Trophoblast cell (in vitro differentiated cells and primary cell): ENCODE measurements around the gene LSM12.

Experiments
- DNase-seq, 2 donors: peaks; one replicate each; pipeline ENCODE4 v3.0.0-alpha.2; 2016
- H2AFZ ChIP-seq: 2 replicates; pipeline ENCODE4 v1.6.1; 2013; ENCODE audit warnings: low read length, moderate library complexity, mild to moderate bottlenecking; ENCODE audit not compliant: insufficient read depth, poor library complexity
- H2AK5ac ChIP-seq: 2 replicates; pipeline ENCODE4 v1.6.1; 2013; ENCODE audit warnings: mild to moderate bottlenecking, low read length
- H2BK120ac ChIP-seq: 2 replicates; pipeline ENCODE4 v1.6.1; 2013; ENCODE audit warnings: low read length, mild to moderate bottlenecking, moderate library complexity; ENCODE audit not compliant: insufficient read depth, poor library complexity
- H2BK12ac ChIP-seq: 2 replicates; pipeline ENCODE4 v1.6.1; 2013; ENCODE audit warnings: mild to moderate bottlenecking, low read length, moderate library complexity
- H2BK5ac ChIP-seq: 2 replicates; pipeline ENCODE4 v1.6.1; 2013; ENCODE audit warnings: low read length, low read depth, moderate library complexity, mild to moderate bottlenecking; ENCODE audit not compliant: poor library complexity
- H3K14ac ChIP-seq: 2 replicates; pipeline ENCODE4 v1.6.1; 2013; ENCODE audit warnings: mild to moderate bottlenecking, low read length
- H3K18ac ChIP-seq: 2 replicates; pipeline ENCODE4 v1.6.1; 2013; ENCODE audit warnings: mild to moderate bottlenecking, low read length
- H3K23ac ChIP-seq: 2 replicates; pipeline ENCODE4 v1.6.1; 2013; ENCODE audit warnings: low read length
- H3K27ac ChIP-seq: 2 replicates; pipeline ENCODE4 v1.5.1; 2013; ENCODE audit warnings: low read depth, mild to moderate bottlenecking, inconsistent platforms, low read length, moderate library complexity
- H3K27me3 ChIP-seq: 2 replicates; pipeline ENCODE4 v1.6.1; 2013; ENCODE audit warnings: inconsistent platforms, mild to moderate bottlenecking, low read length, moderate library complexity; ENCODE audit not compliant: insufficient read depth
- H3K36me3 ChIP-seq, 2 experiments: 1 replicate in 1 of 2; 2 replicates in 1 of 2; pipeline ENCODE4 v1.6.1; 2013; ENCODE audit warnings: low read length in 2 of 2, mild to moderate bottlenecking in 2 of 2, moderate library complexity in 1 of 2; ENCODE audit not compliant: insufficient read depth in 2 of 2, control insufficient read depth in 1 of 2
- H3K4ac ChIP-seq: 2 replicates; pipeline ENCODE4 v1.6.1; 2013; ENCODE audit warnings: low read depth, mild to moderate bottlenecking, low read length, moderate library complexity
- H3K4me1 ChIP-seq, 2 experiments: 1 replicate in 1 of 2; 2 replicates in 1 of 2; pipeline ENCODE4 v1.6.1; 2013; ENCODE audit warnings: low read length in 2 of 2, mild to moderate bottlenecking in 2 of 2, moderate library complexity in 1 of 2; ENCODE audit not compliant: insufficient read depth in 2 of 2, control insufficient read depth in 1 of 2
- H3K4me2 ChIP-seq: 2 replicates; pipeline ENCODE4 v1.6.1; 2013; ENCODE audit warnings: inconsistent platforms, mild to moderate bottlenecking, low read length, moderate library complexity
- H3K4me3 ChIP-seq: 2 replicates; pipeline ENCODE4 v1.5.1; 2013; ENCODE audit warnings: mild to moderate bottlenecking, low read depth, low read length, inconsistent platforms
- H3K79me1 ChIP-seq: one replicate; pipeline ENCODE4 v1.6.1; 2013; ENCODE audit warnings: low read length
- H3K79me2 ChIP-seq: 2 replicates; pipeline ENCODE4 v1.6.1; 2013; ENCODE audit warnings: low read length, mild to moderate bottlenecking; ENCODE audit not compliant: control insufficient read depth, insufficient read depth, poor library complexity
- H3K9ac ChIP-seq: 2 replicates; pipeline ENCODE4 v1.6.1; 2013; ENCODE audit warnings: mild to moderate bottlenecking, low read length
- H3K9me3 ChIP-seq: 2 replicates; pipeline ENCODE4 v1.6.1; 2013; ENCODE audit warnings: low read depth, mild to moderate bottlenecking, control low read depth, inconsistent platforms, low read length; ENCODE audit not compliant: insufficient read depth
- H4K12ac ChIP-seq: 2 replicates; pipeline ENCODE4 v1.6.1; 2013; ENCODE audit warnings: low read depth, mild to moderate bottlenecking, low read length, moderate library complexity
- H4K8ac ChIP-seq: 2 replicates; pipeline ENCODE4 v1.6.1; 2013; ENCODE audit warnings: low read depth, mild to moderate bottlenecking, low read length, moderate library complexity
- H4K91ac ChIP-seq: one replicate; pipeline ENCODE4 v1.6.1; 2013; ENCODE audit warnings: low read depth, mild to moderate bottlenecking, low read length, moderate library complexity
- WGBS: extraction: QIAGEN DNeasy Blood & Tissue Kit; methylation state at CpG from one replicate; pipeline ENCODE4 v1.1.7; 2013; ENCODE audit warnings: missing lambda C conversion rate; ENCODE audit not compliant: insufficient read length, insufficient coverage; ENCODE audit errors: extremely low coverage; 5-methylcytosine and 5-hydroxymethylcytosine counted together

Gene LSM12

DNA sequence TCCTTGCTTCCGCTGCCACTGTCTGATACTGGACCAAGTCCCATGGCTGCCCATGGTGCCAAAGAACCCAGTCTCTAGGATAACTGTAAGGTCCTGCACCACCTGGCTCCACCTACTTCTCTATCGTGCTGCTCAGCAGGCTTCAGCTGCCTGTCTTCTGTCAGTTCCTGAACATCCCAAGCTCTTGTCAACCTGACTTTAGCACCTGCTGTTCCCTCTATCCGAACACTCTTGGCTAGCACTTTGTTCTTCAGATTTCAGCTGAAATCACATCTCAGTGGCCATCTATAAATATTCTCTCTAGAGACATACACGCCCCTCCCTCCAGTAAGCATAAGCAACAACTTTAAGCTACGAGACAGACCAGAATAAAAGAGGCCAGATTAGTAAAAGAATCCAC, 36.7 kb downstream of the LSM12 start:
- H4K12ac ChIP-seq = no peak overlapping the region
- H2BK5ac ChIP-seq = no peak overlapping the region
- H3K27ac ChIP-seq = no peak overlapping the region
- H3K79me2 ChIP-seq = no peaks in the 10 kb centered on the region
- peaks cover 24 to 38% of the 10 kb centered on the region in 2 experiments for H3K36me3 ChIP-seq
- no peaks in the 10 kb centered on the region for H3K79me1 ChIP-seq
- no peak overlapping the region for H3K9ac ChIP-seq
- no peak overlapping the region for H3K4me2 ChIP-seq
- no peaks in the 10 kb centered on the region for H3K9me3 ChIP-seq
- no CpG with 5 or more reads among the region's 5 CpGs for WGBS
- no peak for DNase-seq
- no peaks in the 10 kb centered on the region for H3K27me3 ChIP-seq
- H3K14ac ChIP-seq = no peak overlapping the region
- H3K4me3 ChIP-seq = no peak overlapping the region
- no peak overlapping the region for H4K91ac ChIP-seq
- H4K8ac ChIP-seq = no peak overlapping the region
- H2BK120ac ChIP-seq = no peak overlapping the region
- H3K4me1 ChIP-seq = no peaks in the 10 kb centered on the region
- no peak overlapping the region for H3K18ac ChIP-seq
- H3K4ac ChIP-seq = no peak overlapping the region
- no peak overlapping the region for H3K23ac ChIP-seq
- H2BK12ac ChIP-seq = no peak overlapping the region
- H2AFZ ChIP-seq = no peak overlapping the region
- no peak overlapping the region for H2AK5ac ChIP-seq

DNA sequence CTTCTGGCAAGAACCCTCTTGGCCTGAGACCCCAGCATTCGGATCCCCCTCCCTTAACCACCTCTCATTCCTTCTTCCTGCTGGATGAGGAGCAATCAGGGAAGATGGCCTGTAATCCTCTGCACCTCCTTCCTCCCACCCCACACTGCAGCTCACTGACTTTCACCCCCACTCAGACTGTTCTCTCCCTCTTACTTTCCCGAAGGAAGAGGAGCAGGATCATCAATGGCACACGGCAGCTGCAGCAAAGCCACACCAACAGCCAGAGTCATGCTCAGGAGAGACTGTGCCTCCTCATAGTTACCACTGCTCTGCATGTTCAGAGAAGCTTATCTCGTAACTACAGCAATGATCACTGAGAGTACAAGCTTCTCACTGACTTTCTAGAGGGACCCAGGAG, 41.6 kb downstream of the LSM12 start:
- Histone ChIP-seq H3K9me3 (no peaks in the 10 kb centered on the region), H3K36me3 (peaks cover 27 to 40% of the 10 kb centered on the region in 2 experiments), H3K79me1 (no peaks in the 10 kb centered on the region), H2BK12ac (no peak overlapping the region), H3K4me2 (no peak overlapping the region), H2BK5ac (no peak overlapping the region), H3K79me2 (no peaks in the 10 kb centered on the region), H3K4me3 (no peak overlapping the region), H3K14ac (no peak overlapping the region), H2AFZ (no peak overlapping the region), H2AK5ac (no peak overlapping the region), H3K4ac (no peak overlapping the region), H3K27me3 (no peaks in the 10 kb centered on the region), H3K18ac (no peak overlapping the region), H4K91ac (no peak overlapping the region), H4K8ac (no peak overlapping the region), H2BK120ac (no peak overlapping the region), H4K12ac (no peak overlapping the region), H3K23ac (no peak overlapping the region), H3K4me1 (no peaks in the 10 kb centered on the region), H3K9ac (no peak overlapping the region), H3K27ac (no peak overlapping the region)
- DNase-seq = no peak
- no CpG with 5 or more reads among the region's 4 CpGs for WGBS

DNA sequence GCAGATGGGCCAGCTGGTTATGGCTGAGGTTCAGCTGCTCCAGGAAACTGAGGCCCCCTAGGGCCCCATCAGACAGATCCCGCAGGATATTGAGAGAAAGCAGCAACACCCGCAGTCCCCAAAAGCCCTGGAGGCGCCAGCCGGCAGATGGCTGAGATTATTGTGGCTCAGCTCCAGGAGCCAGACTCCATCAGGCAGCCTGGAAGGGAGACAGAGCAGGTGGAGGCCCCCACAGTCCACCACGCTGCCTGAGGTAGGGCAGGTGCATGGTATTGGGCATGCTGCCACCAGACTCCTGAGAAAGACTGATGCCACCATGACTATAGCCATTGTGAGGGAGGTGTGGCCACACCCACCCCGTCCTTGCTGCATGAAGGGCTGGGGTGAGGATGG, 42.2 kb downstream of the LSM12 start:
- no CpG with 5 or more reads among the region's 6 CpGs for WGBS
- no peak overlapping the region for H3K4me2 ChIP-seq
- H3K4ac ChIP-seq = no peak overlapping the region
- H3K27me3 ChIP-seq = no peaks in the 10 kb centered on the region
- H3K14ac ChIP-seq = no peak overlapping the region
- no peak overlapping the region for H3K9ac ChIP-seq
- H3K36me3 ChIP-seq = peaks cover 25 to 37% of the 10 kb centered on the region in 2 experiments
- H4K12ac ChIP-seq = no peak overlapping the region
- no peak overlapping the region for H3K4me3 ChIP-seq
- no peaks in the 10 kb centered on the region for H3K79me2 ChIP-seq
- no peak overlapping the region for H3K18ac ChIP-seq
- no peak overlapping the region for H3K27ac ChIP-seq
- H2AFZ ChIP-seq = no peak overlapping the region
- H2BK5ac ChIP-seq = no peak overlapping the region
- no peak overlapping the region for H4K8ac ChIP-seq
- H2AK5ac ChIP-seq = no peak overlapping the region
- no peak overlapping the region for H2BK120ac ChIP-seq
- no peaks in the 10 kb centered on the region for H3K9me3 ChIP-seq
- H3K79me1 ChIP-seq = no peaks in the 10 kb centered on the region
- no peak overlapping the region for H2BK12ac ChIP-seq
- no peak overlapping the region for H4K91ac ChIP-seq
- H3K23ac ChIP-seq = no peak overlapping the region
- no peak for DNase-seq
- no peaks in the 10 kb centered on the region for H3K4me1 ChIP-seq

DNA sequence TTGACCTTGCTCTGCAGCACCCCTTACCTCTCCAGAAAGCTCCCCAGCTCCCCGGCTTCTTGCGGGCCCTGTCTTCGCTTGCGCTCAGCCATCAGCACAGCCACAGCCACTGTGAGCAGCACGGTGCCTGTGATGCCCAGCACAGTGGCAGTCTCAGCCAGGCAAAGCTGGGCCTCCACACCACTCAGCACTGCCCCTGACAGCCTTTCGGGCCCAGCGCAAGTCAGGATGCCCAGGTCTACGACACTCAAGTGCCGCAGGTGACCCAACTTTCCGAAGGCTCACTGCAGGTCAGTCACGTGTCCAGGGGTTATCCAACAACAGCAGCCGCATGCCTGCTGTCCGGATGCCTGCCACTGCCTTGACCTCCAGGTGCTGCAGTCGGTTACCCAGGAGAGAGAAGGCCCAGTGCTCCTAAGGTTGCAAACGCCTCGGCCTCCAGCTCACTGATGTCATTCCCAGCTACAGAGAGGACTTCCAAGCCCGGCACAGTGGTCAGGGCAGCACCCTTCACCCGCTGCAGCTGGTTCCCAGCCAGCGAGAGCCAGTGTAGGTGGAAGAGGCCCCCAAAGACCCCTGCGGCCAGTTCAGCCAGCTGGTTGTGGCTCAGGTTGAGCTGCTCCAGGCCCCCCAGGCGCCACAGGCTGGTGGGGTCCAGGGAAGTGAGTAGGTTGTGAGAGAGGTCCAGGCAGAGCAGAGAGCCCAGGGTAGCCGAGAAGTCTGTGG, 42.8 kb downstream of the LSM12 start:
- Histone ChIP-seq H4K8ac (no peak overlapping the region), H2AFZ (no peak overlapping the region), H2AK5ac (no peak overlapping the region), H3K27me3 (no peaks in the 10 kb centered on the region), H3K9me3 (no peaks in the 10 kb centered on the region), H4K91ac (no peak overlapping the region), H3K27ac (no peak overlapping the region), H3K14ac (no peak overlapping the region), H3K79me1 (no peaks in the 10 kb centered on the region), H3K18ac (no peak overlapping the region), H3K4me1 (no peaks in the 10 kb centered on the region), H3K79me2 (no peaks in the 10 kb centered on the region), H2BK12ac (no peak overlapping the region), H3K23ac (no peak overlapping the region), H2BK5ac (no peak overlapping the region), H3K4me3 (no peak overlapping the region), H3K36me3 (peaks cover 23 to 32% of the 10 kb centered on the region in 2 experiments), H3K4me2 (no peak overlapping the region), H2BK120ac (no peak overlapping the region), H4K12ac (no peak overlapping the region), H3K4ac (no peak overlapping the region), H3K9ac (no peak overlapping the region)
- no peak for DNase-seq
- no CpG with 5 or more reads among the region's 22 CpGs for WGBS
